Measurements from ENCODE around the gene GRM7.

GRM7 gene

DNA sequence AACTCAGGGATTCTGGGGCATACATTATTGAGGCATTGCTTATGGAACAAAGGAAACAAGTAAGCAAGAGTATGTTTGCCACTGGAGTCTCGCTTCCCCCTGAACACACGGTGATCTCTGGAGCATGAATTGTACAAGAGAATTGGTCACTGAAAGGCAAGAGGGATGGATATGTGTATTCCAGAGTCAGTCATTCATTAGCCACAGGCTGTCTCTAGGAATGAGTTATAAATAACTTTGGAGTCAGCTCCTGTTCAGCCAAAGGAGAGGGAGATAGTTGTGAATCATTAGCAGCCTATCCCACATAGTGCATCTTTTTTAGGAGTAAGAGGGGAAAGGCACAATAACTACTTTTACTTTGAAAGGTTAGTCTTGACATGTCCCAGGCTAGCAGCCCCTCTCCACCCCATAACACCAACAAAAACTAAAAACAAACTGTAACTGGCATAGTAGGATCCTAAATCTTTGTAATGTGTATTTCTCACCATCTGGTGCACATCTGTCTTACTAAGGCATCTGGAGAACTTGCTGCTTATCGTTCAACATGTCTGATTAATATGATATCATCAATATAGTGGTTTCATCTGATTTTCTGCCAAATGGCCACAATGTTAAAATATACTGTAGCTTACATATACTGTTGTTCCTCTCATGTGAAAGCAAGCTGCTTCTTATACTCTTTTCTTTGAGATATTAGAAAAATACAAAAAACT is 462.2 kb downstream of the GRM7 start:
- no peak for DNase-seq

DNA sequence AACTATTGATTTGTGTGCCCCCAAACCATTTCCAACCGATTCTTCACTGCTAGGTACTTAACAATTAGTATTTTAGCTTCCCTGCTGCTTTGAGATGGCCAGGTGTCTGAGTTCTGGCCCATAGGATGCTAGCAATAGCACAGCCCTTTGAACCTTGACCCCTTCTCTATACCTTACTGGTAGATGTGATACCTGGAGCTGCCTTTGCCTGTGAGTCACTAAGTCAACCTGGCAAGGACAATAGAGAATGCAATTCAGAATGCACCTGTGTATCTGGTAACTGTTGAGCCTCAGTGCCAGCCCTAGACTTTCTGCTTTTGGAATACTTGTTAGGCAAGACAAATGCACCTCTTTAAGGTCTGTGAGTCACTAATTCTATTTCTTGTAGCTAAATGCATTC is 467.4 kb downstream of the GRM7 start:
- DNase-seq: no peak

GRCh38 chr3:7332696-7333095 is 471.8 kb downstream of the GRM7 start:
- no peak for DNase-seq

DNA sequence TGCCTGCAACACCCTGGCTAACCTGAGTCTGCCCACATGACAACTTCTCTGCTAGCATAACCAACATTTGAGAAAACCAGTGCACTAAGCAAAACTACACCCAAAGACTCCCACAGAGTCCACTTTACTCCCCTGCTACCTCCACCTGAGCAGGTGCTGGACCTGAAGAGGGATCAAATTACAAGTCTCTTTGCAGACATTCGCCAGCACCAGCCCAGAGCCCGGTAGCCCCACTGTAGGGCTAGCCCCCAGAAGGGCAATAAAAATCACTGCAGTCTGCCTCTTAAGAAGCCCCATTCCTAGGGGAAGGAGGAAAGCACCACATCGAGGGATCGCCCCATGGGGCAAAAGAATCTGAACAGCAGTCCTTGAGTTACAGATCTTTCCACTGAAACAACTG is 472.2 kb downstream of the GRM7 start:
- no peak for DNase-seq

GRCh38 chr3:7340795-7341194 is 479.9 kb downstream of the GRM7 start:
- DNase-seq: no peak

- no peak for DNase-seq
Observed at GRCh38 chr3:7346364-7346763, 485.4 kb downstream of the GRM7 start.

GRCh38 chr3:7357101-7357500 is 496.2 kb downstream of the GRM7 start:
- no peak for DNase-seq

DNA sequence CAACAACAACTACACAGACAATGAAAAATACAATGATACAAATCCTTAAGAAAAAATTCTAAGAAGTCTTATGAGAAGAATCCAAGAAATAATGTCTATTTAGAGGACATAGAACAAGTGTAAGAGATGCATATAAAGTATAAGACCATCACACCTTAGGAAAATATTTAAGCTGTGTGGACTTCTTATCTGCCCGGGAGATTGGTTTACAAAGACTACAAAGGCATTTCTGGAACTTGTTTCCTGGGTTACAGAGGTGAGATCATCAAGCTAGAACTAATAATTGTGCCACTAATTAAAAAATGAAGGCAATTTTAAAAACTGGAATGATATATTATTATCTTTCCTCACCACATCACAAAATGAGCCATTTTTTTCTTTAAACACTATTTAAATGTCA is 507.1 kb downstream of the GRM7 start:
- DNase-seq: no peak

DNA sequence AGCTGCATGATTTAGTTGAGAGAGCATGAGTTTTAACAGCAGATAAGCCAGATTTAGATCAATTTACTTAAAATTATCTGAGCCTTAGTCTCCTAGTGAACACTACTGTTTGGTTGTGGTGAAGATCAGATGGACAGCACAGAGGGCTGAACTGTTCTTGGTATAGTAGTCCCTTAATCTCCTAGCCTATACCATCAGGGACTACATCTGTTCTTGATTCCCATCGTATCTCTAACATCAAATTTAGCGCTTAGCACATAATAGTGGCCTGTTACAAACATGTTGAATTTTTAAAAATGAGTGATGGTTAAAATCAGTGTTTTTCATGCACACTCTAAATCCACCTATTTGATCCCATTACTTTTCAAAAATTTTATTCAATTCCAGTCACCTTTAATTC is 507.7 kb downstream of the GRM7 start:
- DNase-seq: no peak

GRCh38 chr3:7371693-7372572 is 511.0 kb downstream of the GRM7 start:
- no peak for DNase-seq

- DNase-seq: no peak
Observed at GRCh38 chr3:7377103-7377502, 516.2 kb downstream of the GRM7 start.

DNA sequence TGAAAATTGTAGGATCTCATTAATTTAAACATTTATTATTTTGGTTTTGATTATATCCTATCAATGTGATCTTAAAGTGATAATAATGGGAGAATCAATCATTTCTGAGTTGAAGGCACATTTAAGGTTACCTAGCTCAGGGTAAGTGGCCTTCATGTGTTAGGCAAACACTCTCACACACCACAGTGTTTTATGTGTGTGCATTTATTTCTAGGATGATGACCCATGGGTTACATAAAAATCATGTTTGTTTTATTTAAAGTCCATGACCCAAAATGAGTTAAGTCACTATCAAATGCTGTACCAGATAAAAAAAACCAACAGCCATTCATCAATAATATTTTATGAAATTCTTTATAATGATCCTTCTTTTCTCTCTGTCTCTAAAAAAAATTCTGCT is 520.8 kb downstream of the GRM7 start:
- no peak for DNase-seq

DNA sequence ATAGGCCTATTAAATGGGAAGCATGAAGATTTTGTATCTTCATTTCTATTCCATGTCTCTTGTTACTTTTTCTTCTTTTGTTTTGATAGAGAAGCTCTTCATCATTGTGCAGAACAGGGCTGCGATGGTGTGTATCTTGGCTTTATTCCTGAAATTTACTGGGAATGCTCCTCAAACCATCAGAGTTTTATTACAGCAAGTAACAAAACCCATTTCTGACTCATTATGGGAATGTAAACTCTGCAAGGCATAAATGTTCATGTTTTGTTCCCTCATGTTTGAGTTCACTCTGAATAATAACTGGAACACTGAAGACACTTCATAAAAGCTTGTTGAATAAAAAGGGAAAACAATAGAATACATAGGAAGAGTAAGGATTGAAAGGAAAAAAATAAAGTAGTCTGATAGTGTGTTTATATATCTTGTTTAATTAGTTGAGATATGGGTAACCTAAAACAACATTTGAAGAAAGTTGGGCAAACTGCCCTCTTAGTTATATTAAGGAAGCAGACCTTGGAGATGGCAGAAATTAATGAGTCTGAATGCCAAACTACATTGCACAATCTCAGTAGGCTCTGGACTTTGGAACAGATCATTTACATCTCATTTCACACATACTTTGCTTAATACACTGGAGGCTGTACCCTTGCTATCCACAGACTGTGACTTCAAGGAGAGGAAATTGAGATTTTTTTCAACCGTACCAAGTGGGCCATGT is 521.5 kb downstream of the GRM7 start:
- DNase-seq: no peak

- DNase-seq: no peak
Observed at GRCh38 chr3:7385635-7386034, 524.7 kb downstream of the GRM7 start.

- DNase-seq: no peak
Observed at GRCh38 chr3:7388026-7388425, 527.1 kb downstream of the GRM7 start.

GRCh38 chr3:7392206-7392605 is 531.3 kb downstream of the GRM7 start:
- DNase-seq: no peak

GRCh38 chr3:7393944-7394605 is 533.2 kb downstream of the GRM7 start:
- DNase-seq: no peak

DNA sequence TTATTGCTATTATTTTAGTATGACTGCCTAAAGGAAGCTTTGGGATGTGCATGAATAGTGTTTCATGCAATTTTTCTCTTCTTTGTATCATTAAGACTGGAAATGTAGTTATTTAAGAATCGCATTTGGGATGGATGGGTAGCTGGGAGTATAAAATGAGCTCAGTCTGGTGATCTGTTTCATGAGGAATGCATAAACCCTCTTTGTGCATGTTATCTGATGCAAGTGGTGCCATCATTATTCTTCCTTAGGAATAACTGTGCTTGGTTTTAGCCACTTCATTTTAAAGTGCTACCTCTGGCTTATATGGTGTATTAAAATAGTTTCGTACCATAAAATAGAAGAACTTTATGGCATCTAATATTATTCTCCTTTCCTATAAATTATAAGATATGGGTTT is 535.6 kb downstream of the GRM7 start:
- no peak for DNase-seq

DNA sequence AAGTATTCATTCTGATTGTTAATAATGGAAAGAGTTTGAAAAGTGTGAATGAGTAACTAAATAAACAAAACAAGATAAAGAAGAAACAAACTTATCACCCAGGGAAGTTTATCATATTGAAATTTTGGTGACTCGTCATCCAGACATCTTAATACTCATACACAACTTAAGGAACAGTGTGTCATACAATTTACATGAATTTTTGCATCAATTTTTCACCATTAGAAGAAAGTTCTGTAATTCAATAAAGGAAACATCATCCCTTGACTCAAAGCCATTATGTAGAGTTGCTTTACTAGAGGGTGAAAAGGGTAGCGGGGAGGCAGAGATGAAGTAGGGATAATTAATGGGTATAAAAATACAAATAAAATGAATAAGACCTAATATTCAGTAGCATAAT is 536.2 kb downstream of the GRM7 start:
- no peak for DNase-seq

DNA sequence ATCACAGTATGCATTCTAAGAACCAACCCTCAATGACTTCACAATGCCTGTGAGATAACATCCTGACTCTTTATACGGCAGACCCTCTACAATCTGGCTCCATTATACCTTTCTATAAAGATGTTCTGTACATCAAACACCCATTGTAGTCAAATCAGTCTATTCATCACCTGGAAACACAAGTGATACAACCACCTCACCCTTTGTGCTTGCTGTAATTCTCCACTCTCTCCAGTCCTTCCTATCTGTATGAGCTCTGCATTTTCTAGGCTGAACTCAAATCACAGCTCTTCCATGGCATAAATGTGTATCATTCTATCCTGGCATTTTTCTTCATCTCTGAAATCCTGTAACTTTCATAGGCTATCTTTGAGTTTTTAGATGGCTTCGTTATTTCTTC is 539.4 kb downstream of the GRM7 start:
- no peak for DNase-seq

DNA sequence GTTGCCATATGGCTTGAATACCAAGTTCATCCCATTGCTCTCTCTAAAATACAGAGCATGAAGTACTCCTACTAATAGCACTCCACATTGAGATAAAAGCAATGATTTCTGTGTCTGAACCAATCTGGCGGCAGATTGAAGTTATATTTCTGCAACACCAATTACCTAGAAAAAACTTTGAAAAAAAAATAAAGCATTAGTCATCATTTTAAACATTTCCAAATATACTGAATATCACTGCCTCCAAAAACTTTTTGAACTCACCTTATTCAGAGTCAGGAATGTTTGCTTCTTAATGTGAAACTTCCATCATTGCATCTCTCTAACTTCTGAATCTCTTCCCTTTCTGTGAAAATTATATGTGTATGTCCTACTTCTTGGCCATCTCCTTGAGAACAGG is 540.5 kb downstream of the GRM7 start:
- DNase-seq: no peak

GRCh38 chr3:7407107-7407506 is 546.2 kb downstream of the GRM7 start:
- DNase-seq: no peak

GRCh38 chr3:7410782-7411181 is 549.9 kb downstream of the GRM7 start:
- no peak for DNase-seq
